ENCODE data around the gene HRH3. TPM values are rescaled to one million over a fixed set of nuclear protein-coding genes. Genes with fewer than 3 reads are reported as not detected.

Gene HRH3
- total RNA-seq, 1 donor from 2014 or later = 0.07 TPM

DNA sequence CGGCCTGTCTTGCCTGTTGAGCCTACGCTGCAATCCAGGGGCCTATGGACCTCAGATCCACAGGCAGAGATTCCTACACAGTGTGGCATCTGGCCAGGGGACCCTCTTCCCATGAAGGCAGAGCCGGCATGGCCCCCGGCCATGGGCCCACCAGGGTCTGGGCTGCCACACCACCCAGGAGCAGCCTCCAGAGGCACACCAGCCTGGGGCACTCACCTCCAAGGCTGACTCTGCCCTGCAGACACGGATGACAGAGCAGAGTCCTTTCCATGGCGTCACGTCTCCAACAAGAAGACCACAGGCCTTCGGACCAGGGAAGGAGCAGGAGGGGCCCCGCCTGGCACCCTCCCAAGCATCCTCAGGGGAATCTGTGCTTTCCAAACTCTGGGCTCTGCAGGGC lies 3.5 kb upstream of the HRH3 start:
- no peak for DNase-seq (ENCODE audit: low read depth)
- Mint-ChIP-seq H3K36me3 (ENCODE audit: low read depth, unreplicated experiment) (no peaks in the 10 kb centered on the region), H3K4me1 (ENCODE audit: low read depth, unreplicated experiment) (peaks cover 2% of the 10 kb centered on the region), H3K9me3 (ENCODE audit: unreplicated experiment) (peaks cover 2% of the 10 kb centered on the region), H3K27me3 (ENCODE audit: low read depth, unreplicated experiment) (peaks cover 65% of the 10 kb centered on the region), H3K4me3 (ENCODE audit: unreplicated experiment) (no peak overlapping the region), H3K27ac (ENCODE audit: unreplicated experiment) (no peak overlapping the region)
- Histone ChIP-seq H2AFZ (ENCODE audit: low read depth, low read length) (no peak overlapping the region), H3K4me1 (ENCODE audit: insufficient read depth, low read length) (no peaks in the 10 kb centered on the region), H3K27ac (ENCODE audit: low read depth, low read length) (no peak overlapping the region), H3K27me3 (ENCODE audit: insufficient read depth, low read length) (peaks cover 28% of the 10 kb centered on the region), H3K9me3 (ENCODE audit: insufficient read depth, low read depth, low read length) (no peaks in the 10 kb centered on the region), H4K20me1 (ENCODE audit: insufficient read depth, low read length) (peaks cover 6% of the 10 kb centered on the region), H3K79me2 (ENCODE audit: insufficient read depth, low read length) (no peaks in the 10 kb centered on the region), H3K4me3 (ENCODE audit: insufficient read depth, low read depth, low read length) (no peak overlapping the region), H3K4me2 (ENCODE audit: low read length) (no peak overlapping the region), H3K36me3 (ENCODE audit: insufficient read depth, low read length) (no peaks in the 10 kb centered on the region), H3K9ac (ENCODE audit: low read length) (no peak overlapping the region)
- TF ChIP-seq EZH2 (IDR thresholded peaks at IDR 0.05; ENCODE audit: insufficient read depth, low read length) = no peak
- TF ChIP-seq, protein P1, sequence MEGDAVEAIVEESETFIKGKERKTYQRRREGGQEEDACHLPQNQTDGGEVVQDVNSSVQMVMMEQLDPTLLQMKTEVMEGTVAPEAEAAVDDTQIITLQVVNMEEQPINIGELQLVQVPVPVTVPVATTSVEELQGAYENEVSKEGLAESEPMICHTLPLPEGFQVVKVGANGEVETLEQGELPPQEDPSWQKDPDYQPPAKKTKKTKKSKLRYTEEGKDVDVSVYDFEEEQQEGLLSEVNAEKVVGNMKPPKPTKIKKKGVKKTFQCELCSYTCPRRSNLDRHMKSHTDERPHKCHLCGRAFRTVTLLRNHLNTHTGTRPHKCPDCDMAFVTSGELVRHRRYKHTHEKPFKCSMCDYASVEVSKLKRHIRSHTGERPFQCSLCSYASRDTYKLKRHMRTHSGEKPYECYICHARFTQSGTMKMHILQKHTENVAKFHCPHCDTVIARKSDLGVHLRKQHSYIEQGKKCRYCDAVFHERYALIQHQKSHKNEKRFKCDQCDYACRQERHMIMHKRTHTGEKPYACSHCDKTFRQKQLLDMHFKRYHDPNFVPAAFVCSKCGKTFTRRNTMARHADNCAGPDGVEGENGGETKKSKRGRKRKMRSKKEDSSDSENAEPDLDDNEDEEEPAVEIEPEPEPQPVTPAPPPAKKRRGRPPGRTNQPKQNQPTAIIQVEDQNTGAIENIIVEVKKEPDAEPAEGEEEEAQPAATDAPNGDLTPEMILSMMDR (IDR thresholded peaks at IDR 0.05; ENCODE audit: insufficient read depth, low read depth, low read length) = no peak
- FAIRE-seq = no peak

DNA sequence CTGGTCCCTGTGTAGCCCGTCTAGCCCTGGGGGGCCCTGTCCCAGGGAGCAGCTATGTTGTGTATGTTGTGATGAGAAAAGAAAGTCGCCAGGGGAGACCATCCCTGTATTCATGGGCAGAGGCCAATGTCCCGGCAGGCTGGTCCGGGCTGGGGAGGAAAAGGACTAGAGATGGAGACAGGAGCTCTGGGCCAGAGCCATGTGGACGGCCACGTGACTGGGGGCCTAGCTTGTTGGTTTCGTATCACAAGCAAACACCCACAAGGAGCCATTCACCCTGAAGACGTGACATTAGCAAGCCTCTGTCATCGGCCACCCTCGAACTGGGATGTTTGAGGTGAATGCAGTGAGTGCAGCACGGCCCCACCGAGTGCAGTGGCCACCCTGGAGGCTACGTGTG lies 2.9 kb upstream of the HRH3 start:
- Mint-ChIP-seq H3K4me1 (ENCODE audit: low read depth, unreplicated experiment) (peaks cover 2% of the 10 kb centered on the region), H3K4me3 (ENCODE audit: unreplicated experiment) (no peak overlapping the region), H3K27me3 (ENCODE audit: low read depth, unreplicated experiment) (peaks cover 67% of the 10 kb centered on the region), H3K9me3 (ENCODE audit: unreplicated experiment) (peaks cover 2% of the 10 kb centered on the region), H3K36me3 (ENCODE audit: low read depth, unreplicated experiment) (no peaks in the 10 kb centered on the region), H3K27ac (ENCODE audit: unreplicated experiment) (no peak overlapping the region)
- Histone ChIP-seq H4K20me1 (ENCODE audit: insufficient read depth, low read length) (peaks cover 6% of the 10 kb centered on the region), H2AFZ (ENCODE audit: low read depth, low read length) (no peak overlapping the region), H3K27me3 (ENCODE audit: insufficient read depth, low read length) (peaks cover 34% of the 10 kb centered on the region), H3K36me3 (ENCODE audit: insufficient read depth, low read length) (no peaks in the 10 kb centered on the region), H3K27ac (ENCODE audit: low read depth, low read length) (no peak overlapping the region), H3K9me3 (ENCODE audit: insufficient read depth, low read depth, low read length) (no peaks in the 10 kb centered on the region), H3K9ac (ENCODE audit: low read length) (no peak overlapping the region), H3K4me2 (ENCODE audit: low read length) (no peak overlapping the region), H3K4me3 (ENCODE audit: insufficient read depth, low read depth, low read length) (no peak overlapping the region), H3K4me1 (ENCODE audit: insufficient read depth, low read length) (no peaks in the 10 kb centered on the region), H3K79me2 (ENCODE audit: insufficient read depth, low read length) (no peaks in the 10 kb centered on the region)
- no peak for DNase-seq (ENCODE audit: low read depth)
- TF ChIP-seq EZH2 (IDR thresholded peaks at IDR 0.05; ENCODE audit: insufficient read depth, low read length) = no peak
- TF ChIP-seq, protein P1 (IDR thresholded peaks at IDR 0.05; ENCODE audit: insufficient read depth, low read depth, low read length) = no peak
- no peak for FAIRE-seq

DNA sequence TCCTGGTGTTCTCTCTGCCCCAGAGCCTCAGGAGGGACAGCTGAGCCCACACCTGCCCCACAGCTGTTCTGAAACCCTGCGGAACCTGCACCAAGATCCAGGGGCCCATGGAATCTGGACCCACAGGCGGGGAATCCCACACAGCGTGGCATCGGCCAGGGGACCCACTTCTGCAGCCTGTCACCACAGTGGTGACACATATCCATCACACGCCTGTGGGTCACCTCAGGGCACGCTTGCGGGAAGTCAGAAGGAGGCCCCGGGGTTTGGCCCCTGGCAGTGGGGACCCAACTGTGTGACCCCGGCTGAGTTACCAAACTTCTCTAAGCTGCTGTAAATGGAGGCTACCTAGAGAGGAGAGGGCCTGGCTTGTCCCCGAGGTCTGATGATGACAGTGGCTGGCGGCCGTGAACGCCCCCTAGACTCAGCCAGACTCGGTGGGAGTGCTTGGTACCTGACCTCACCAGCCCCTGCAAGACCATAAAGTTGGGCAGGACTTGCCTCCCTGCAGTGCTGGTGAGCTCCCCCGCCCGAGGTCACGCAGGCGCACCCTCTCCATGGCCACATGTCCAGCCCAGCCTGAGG lies 2.3 kb upstream of the HRH3 start:
- Mint-ChIP-seq H3K4me3 (ENCODE audit: unreplicated experiment) (no peak overlapping the region), H3K27me3 (ENCODE audit: low read depth, unreplicated experiment) (peaks cover 70% of the 10 kb centered on the region)

More for the DNA sequence above, 2.3 kb upstream of the HRH3 start:
- H3K36me3 ChIP-seq (ENCODE audit: insufficient read depth, low read length) = no peaks in the 10 kb centered on the region
- H3K9me3 ChIP-seq (ENCODE audit: insufficient read depth, low read depth, low read length) = no peaks in the 10 kb centered on the region
- peaks cover 6% of the 10 kb centered on the region for H4K20me1 ChIP-seq (ENCODE audit: insufficient read depth, low read length)
- no peak for TF ChIP-seq EZH2 (IDR thresholded peaks at IDR 0.05; ENCODE audit: insufficient read depth, low read length)
- TF ChIP-seq, protein P1 (IDR thresholded peaks at IDR 0.05; ENCODE audit: insufficient read depth, low read depth, low read length) = no peak
- Mint-ChIP-seq H3K9me3 (ENCODE audit: unreplicated experiment) (peaks cover 2% of the 10 kb centered on the region), H3K4me1 (ENCODE audit: low read depth, unreplicated experiment) (peaks cover 2% of the 10 kb centered on the region), H3K36me3 (ENCODE audit: low read depth, unreplicated experiment) (no peaks in the 10 kb centered on the region), H3K27ac (ENCODE audit: unreplicated experiment) (no peak overlapping the region)
- H3K79me2 ChIP-seq (ENCODE audit: insufficient read depth, low read length) = no peaks in the 10 kb centered on the region
- no peak overlapping the region for H2AFZ ChIP-seq (ENCODE audit: low read depth, low read length)
- FAIRE-seq (no peak), DNase-seq (ENCODE audit: low read depth) (no peak)
- H3K4me2 ChIP-seq (ENCODE audit: low read length) = no peak overlapping the region
- no peak overlapping the region for H3K27ac ChIP-seq (ENCODE audit: low read depth, low read length)
- no peak overlapping the region for H3K9ac ChIP-seq (ENCODE audit: low read length)
- H3K4me1 ChIP-seq (ENCODE audit: insufficient read depth, low read length) = no peaks in the 10 kb centered on the region
- H3K27me3 ChIP-seq (ENCODE audit: insufficient read depth, low read length) = peaks cover 39% of the 10 kb centered on the region
- no peak overlapping the region for H3K4me3 ChIP-seq (ENCODE audit: insufficient read depth, low read depth, low read length)

Measured in astrocyte (in vitro differentiated cells and primary cell).